ENCODE measurements around the gene SLC15A4. TPM values are rescaled to one million over a fixed set of nuclear protein-coding genes. Genes with fewer than 3 reads are reported as not detected.

Gene SLC15A4
- total and polyA plus RNA-seq, 2 of the 4 experiments (the other 2 are of a cell fraction), result 15.4 to 21.9 TPM

- no peaks in the 10 kb centered on the region for H3K79me1 ChIP-seq (ENCODE audit: low read depth in 1 of 2, low read length in 2 of 2)
- CTCF ChIA-PET, result no interaction called here
- H3K27ac ChIP-seq (ENCODE audit: insufficient read depth, low read length), result no peak overlapping the region
- H2AFZ ChIP-seq (replicated peaks; ENCODE audit: low read length, poor library complexity), result no peak overlapping the region
- no peaks in the 10 kb centered on the region for H3K9me1 ChIP-seq (ENCODE audit: insufficient read depth, low read length)
- WGBS, 2 experiments (ENCODE audit: extremely low coverage in 2 of 2, insufficient read length in 1 of 2), result 67% methylated on average over 1 of the region's 4 CpGs; no CpG with 5 or more reads in 1 of the 2 experiments
- POLR2A ChIA-PET (ENCODE audit: unreplicated experiment), result no interaction called here
- no peak overlapping the region for H3K4ac ChIP-seq (ENCODE audit: low read depth, low read length)
- no peak overlapping the region for H2AK9ac ChIP-seq (replicated peaks; ENCODE audit: low read depth, low read length, poor library complexity)
- H3K18ac ChIP-seq (ENCODE audit: low read depth, low read length), result no peak overlapping the region
- no peak overlapping the region for H3K4me3 ChIP-seq (ENCODE audit: insufficient read depth, low read depth, low read length)
- H3K9me3 ChIP-seq (ENCODE audit: control insufficient read depth, insufficient read depth, low read length), result peaks cover 11% of the 10 kb centered on the region
- BruUV-seq (replicated peaks), result no TSS peak
- no peak overlapping the region for H4K8ac ChIP-seq (ENCODE audit: low read depth in 2 of 2, low read length in 2 of 2)
- no peak overlapping the region for H4K5ac ChIP-seq (ENCODE audit: low read depth, low read length)
- no peak overlapping the region for H2BK120ac ChIP-seq (ENCODE audit: low read depth, low read length)
- dilution Hi-C loops (cut with HindIII; ENCODE audit: low sequenced_read_pairs, unreplicated experiment) (no loop called here), intact Hi-C loops (cut with micrococcal nuclease) (no loop called here), in situ Hi-C loops (cut with MboI; ENCODE audit: low sequenced_read_pairs) (no loop called here)
- H3K23ac ChIP-seq (ENCODE audit: low read depth, low read length), result no peak overlapping the region
- H3K36me3 ChIP-seq (ENCODE audit: control insufficient read depth, insufficient read depth, low read length), result no peaks in the 10 kb centered on the region
- no peak overlapping the region for H3K9ac ChIP-seq (ENCODE audit: low read depth, low read length)
- H3K27me3 ChIP-seq (ENCODE audit: control insufficient read depth, insufficient read depth, low read length), result no peaks in the 10 kb centered on the region
- no peak overlapping the region for H2BK20ac ChIP-seq (ENCODE audit: low read depth, low read length)
- H3K4me2 ChIP-seq (ENCODE audit: low read depth, low read length), result no peak overlapping the region
- H2BK15ac ChIP-seq (ENCODE audit: low read depth, low read length), result no peak overlapping the region
- H4K20me1 ChIP-seq (ENCODE audit: insufficient read depth, low read length), result no peaks in the 10 kb centered on the region
- no peak overlapping the region for H2AK5ac ChIP-seq (ENCODE audit: low read depth, low read length)
- DNase-seq (no peak), ATAC-seq (ENCODE audit: low read depth) (no peak)
- H3K56ac ChIP-seq (ENCODE audit: extremely low read depth, insufficient read depth, low read length), result no peak overlapping the region
- no peak for TF ChIP-seq RCOR1 (IDR thresholded peaks at IDR 0.05; ENCODE audit: insufficient replicate concordance, low read length)
- no peaks in the 10 kb centered on the region for H3K4me1 ChIP-seq (ENCODE audit: control insufficient read depth, insufficient read depth, low read length)
- no peak overlapping the region for H3K14ac ChIP-seq (replicated peaks; ENCODE audit: low read depth, low read length)
- no peak overlapping the region for H4K91ac ChIP-seq (ENCODE audit: insufficient read depth, low read depth, low read length)
- H2BK5ac ChIP-seq (ENCODE audit: low read depth, low read length, poor library complexity, severe bottlenecking), result no peak overlapping the region
Observed at GRCh38 chr12:128755566-128755965, 68.2 kb downstream of the SLC15A4 start.

Data from IMR-90 (cell line).